Measurements from ENCODE around the gene TRMT6.

TRMT6 gene

GRCh38 chr20:5919626-5920544, 30.4 kb downstream of the TRMT6 start:
- H2BK12ac ChIP-seq (ENCODE audit: low read length): no peak overlapping the region
- H3K27me3 ChIP-seq (ENCODE audit: control insufficient read depth in 3 of 3, insufficient read depth in 3 of 3, low read depth in 1 of 3, low read length in 3 of 3): peaks cover 0 to 1% (median 0%) of the 10 kb centered on the region in 3 experiments
- no peak overlapping the region for H2AK5ac ChIP-seq (ENCODE audit: low read depth, low read length)
- no peak overlapping the region for H4K91ac ChIP-seq (ENCODE audit: low read depth, low read length, poor library complexity)
- H3K4me3 ChIP-seq (ENCODE audit: low read length in 2 of 2): no peak overlapping the region
- H3K9me3 ChIP-seq (replicated peaks in 1 of 2; ENCODE audit: control insufficient read depth in 2 of 2, insufficient read depth in 1 of 2, low read depth in 1 of 2, low read length in 2 of 2): no peaks in the 10 kb centered on the region
- no peak overlapping the region for H3K4ac ChIP-seq (ENCODE audit: low read length)
- WGBS, 2 donors (ENCODE audit: extremely low coverage in 2 of 2, insufficient read length in 2 of 2, insufficient replicate concordance in 1 of 2): no CpG with 5 or more reads among the region's 8 CpGs
- no peak overlapping the region for H3K9ac ChIP-seq (ENCODE audit: low read depth, low read length, poor library complexity)
- H2AFZ ChIP-seq (ENCODE audit: low read length): peak overlapping the region; percentile 75
- no peak overlapping the region for H2BK120ac ChIP-seq (ENCODE audit: low read depth, low read length)
- no peak overlapping the region for H3K4me2 ChIP-seq (ENCODE audit: insufficient read depth, low read length, poor library complexity, severe bottlenecking)
- no peak overlapping the region for H3K27ac ChIP-seq (replicated peaks; ENCODE audit: low read length)
- no peak overlapping the region for H3K23ac ChIP-seq (ENCODE audit: low read depth, low read length, poor library complexity)
- H4K8ac ChIP-seq (ENCODE audit: low read depth, low read length): no peak overlapping the region
- H2BK15ac ChIP-seq (ENCODE audit: low read length): no peak overlapping the region
- H3K36me3 ChIP-seq (replicated peaks in 1 of 2; ENCODE audit: control insufficient read depth in 2 of 2, insufficient read depth in 2 of 2, low read length in 2 of 2): no peaks in the 10 kb centered on the region
- H3K79me1 ChIP-seq (ENCODE audit: low read depth, low read length): no peaks in the 10 kb centered on the region
- DNase-seq (ENCODE audit: low spot score): no peak
- H3K4me1 ChIP-seq (ENCODE audit: control insufficient read depth in 2 of 2, insufficient read depth in 1 of 2, low read depth in 1 of 2, low read length in 2 of 2): peaks cover 2 to 9% of the 10 kb centered on the region in 2 donors
- no peak overlapping the region for H3K18ac ChIP-seq (ENCODE audit: low read length)
- no peak overlapping the region for H2BK5ac ChIP-seq (ENCODE audit: low read length)
- H3K14ac ChIP-seq (ENCODE audit: low read length): no peak overlapping the region

GRCh38 chr20:5918856-5919625, 31.3 kb downstream of the TRMT6 start:
- H3K4me3 ChIP-seq (ENCODE audit: low read length in 2 of 2): no peak overlapping the region
- no CpG with 5 or more reads among the region's 3 CpGs for WGBS, 2 donors (ENCODE audit: extremely low coverage in 2 of 2, insufficient read length in 2 of 2, insufficient replicate concordance in 1 of 2)

GRCh38 chr20:5914859-5915258, 35.5 kb downstream of the TRMT6 start:
- no peak overlapping the region for H3K14ac ChIP-seq (ENCODE audit: low read length)
- H2BK12ac ChIP-seq (ENCODE audit: low read length): no peak overlapping the region
- H3K4ac ChIP-seq (ENCODE audit: low read length): no peak overlapping the region
- H2BK120ac ChIP-seq (ENCODE audit: low read depth, low read length): no peak overlapping the region
- no peaks in the 10 kb centered on the region for H3K27me3 ChIP-seq (ENCODE audit: control insufficient read depth in 3 of 3, insufficient read depth in 3 of 3, low read depth in 1 of 3, low read length in 3 of 3)
- no peak overlapping the region for H3K4me2 ChIP-seq (ENCODE audit: insufficient read depth, low read length, poor library complexity, severe bottlenecking)
- H3K18ac ChIP-seq (ENCODE audit: low read length): no peak overlapping the region
- no peak for DNase-seq (ENCODE audit: low spot score)
- H3K23ac ChIP-seq (ENCODE audit: low read depth, low read length, poor library complexity): no peak overlapping the region
- WGBS, 2 donors (ENCODE audit: extremely low coverage in 2 of 2, insufficient read length in 2 of 2, insufficient replicate concordance in 1 of 2): no CpG with 5 or more reads among the region's 1 CpG
- H3K36me3 ChIP-seq (replicated peaks in 1 of 2; ENCODE audit: control insufficient read depth in 2 of 2, insufficient read depth in 2 of 2, low read length in 2 of 2): no peaks in the 10 kb centered on the region
- no peak overlapping the region for H2AFZ ChIP-seq (ENCODE audit: low read length)
- no peak overlapping the region for H3K9ac ChIP-seq (ENCODE audit: low read depth, low read length, poor library complexity)
- H3K27ac ChIP-seq (replicated peaks; ENCODE audit: low read length): no peak overlapping the region
- no peaks in the 10 kb centered on the region for H3K79me1 ChIP-seq (ENCODE audit: low read depth, low read length)
- H4K91ac ChIP-seq (ENCODE audit: low read depth, low read length, poor library complexity): no peak overlapping the region
- no peak overlapping the region for H3K4me3 ChIP-seq (ENCODE audit: low read length in 2 of 2)
- H2AK5ac ChIP-seq (ENCODE audit: low read depth, low read length): no peak overlapping the region
- H2BK15ac ChIP-seq (ENCODE audit: low read length): no peak overlapping the region
- no peak overlapping the region for H2BK5ac ChIP-seq (ENCODE audit: low read length)
- no peak overlapping the region for H4K8ac ChIP-seq (ENCODE audit: low read depth, low read length)
- peaks cover 2 to 11% of the 10 kb centered on the region in 2 donors for H3K4me1 ChIP-seq (ENCODE audit: control insufficient read depth in 2 of 2, insufficient read depth in 1 of 2, low read depth in 1 of 2, low read length in 2 of 2)
- H3K9me3 ChIP-seq (replicated peaks in 1 of 2; ENCODE audit: control insufficient read depth in 2 of 2, insufficient read depth in 1 of 2, low read depth in 1 of 2, low read length in 2 of 2): no peaks in the 10 kb centered on the region

More at GRCh38 chr20:5918856-5919625, 31.3 kb downstream of the TRMT6 start:
- H3K4ac ChIP-seq (ENCODE audit: low read length): no peak overlapping the region
- H3K27ac ChIP-seq (replicated peaks; ENCODE audit: low read length): no peak overlapping the region
- no peak overlapping the region for H2BK15ac ChIP-seq (ENCODE audit: low read length)
- no peak overlapping the region for H3K23ac ChIP-seq (ENCODE audit: low read depth, low read length, poor library complexity)
- H3K27me3 ChIP-seq (ENCODE audit: control insufficient read depth in 3 of 3, insufficient read depth in 3 of 3, low read depth in 1 of 3, low read length in 3 of 3): peaks cover 0 to 1% (median 0%) of the 10 kb centered on the region in 3 experiments
- no peak overlapping the region for H3K9ac ChIP-seq (ENCODE audit: low read depth, low read length, poor library complexity)
- H2AK5ac ChIP-seq (ENCODE audit: low read depth, low read length): no peak overlapping the region
- H3K9me3 ChIP-seq (replicated peaks in 1 of 2; ENCODE audit: control insufficient read depth in 2 of 2, insufficient read depth in 1 of 2, low read depth in 1 of 2, low read length in 2 of 2): no peaks in the 10 kb centered on the region
- H4K91ac ChIP-seq (ENCODE audit: low read depth, low read length, poor library complexity): no peak overlapping the region
- no peak overlapping the region for H3K14ac ChIP-seq (ENCODE audit: low read length)
- DNase-seq (ENCODE audit: low spot score): no peak
- H2AFZ ChIP-seq (ENCODE audit: low read length): peak overlapping the region; percentile 75
- no peak overlapping the region for H2BK5ac ChIP-seq (ENCODE audit: low read length)
- no peak overlapping the region for H2BK120ac ChIP-seq (ENCODE audit: low read depth, low read length)
- H3K4me2 ChIP-seq (ENCODE audit: insufficient read depth, low read length, poor library complexity, severe bottlenecking): no peak overlapping the region
- H4K8ac ChIP-seq (ENCODE audit: low read depth, low read length): no peak overlapping the region
- no peak overlapping the region for H2BK12ac ChIP-seq (ENCODE audit: low read length)
- no peak overlapping the region for H3K18ac ChIP-seq (ENCODE audit: low read length)
- H3K36me3 ChIP-seq (replicated peaks in 1 of 2; ENCODE audit: control insufficient read depth in 2 of 2, insufficient read depth in 2 of 2, low read length in 2 of 2): no peaks in the 10 kb centered on the region
- H3K79me1 ChIP-seq (ENCODE audit: low read depth, low read length): no peaks in the 10 kb centered on the region
- H3K4me1 ChIP-seq (ENCODE audit: control insufficient read depth in 2 of 2, insufficient read depth in 1 of 2, low read depth in 1 of 2, low read length in 2 of 2): peaks cover 2 to 9% of the 10 kb centered on the region in 2 donors

- no CpG with 5 or more reads among the region's 2 CpGs for whole genome bisulfite sequencing, 2 donors (ENCODE audit: extremely low coverage in 2 of 2, insufficient read length in 2 of 2, insufficient replicate concordance in 1 of 2)
- no peak overlapping the region for H4K91ac ChIP-seq (ENCODE audit: low read depth, low read length, poor library complexity)
- DNase-seq (ENCODE audit: low spot score): no peak
- no peak overlapping the region for H2AFZ ChIP-seq (ENCODE audit: low read length)
- H3K27me3 ChIP-seq (ENCODE audit: control insufficient read depth in 3 of 3, insufficient read depth in 3 of 3, low read depth in 1 of 3, low read length in 3 of 3): peaks cover 0 to 3% (median 0%) of the 10 kb centered on the region in 3 experiments
- H2BK15ac ChIP-seq (ENCODE audit: low read length): no peak overlapping the region
- no peak overlapping the region for H3K4me3 ChIP-seq (ENCODE audit: low read length in 2 of 2)
- H3K23ac ChIP-seq (ENCODE audit: low read depth, low read length, poor library complexity): no peak overlapping the region
- H3K18ac ChIP-seq (ENCODE audit: low read length): no peak overlapping the region
- H3K9ac ChIP-seq (ENCODE audit: low read depth, low read length, poor library complexity): no peak overlapping the region
- H3K4ac ChIP-seq (ENCODE audit: low read length): no peak overlapping the region
- H3K27ac ChIP-seq (replicated peaks; ENCODE audit: low read length): no peak overlapping the region
- H3K4me2 ChIP-seq (ENCODE audit: insufficient read depth, low read length, poor library complexity, severe bottlenecking): no peak overlapping the region
- H2BK120ac ChIP-seq (ENCODE audit: low read depth, low read length): no peak overlapping the region
- H3K9me3 ChIP-seq (replicated peaks in 1 of 2; ENCODE audit: control insufficient read depth in 2 of 2, insufficient read depth in 1 of 2, low read depth in 1 of 2, low read length in 2 of 2): no peaks in the 10 kb centered on the region
- H3K79me1 ChIP-seq (ENCODE audit: low read depth, low read length): no peaks in the 10 kb centered on the region
- H3K4me1 ChIP-seq (ENCODE audit: control insufficient read depth in 2 of 2, insufficient read depth in 1 of 2, low read depth in 1 of 2, low read length in 2 of 2): peaks cover 0 to 2% of the 10 kb centered on the region in 2 donors
- H2BK5ac ChIP-seq (ENCODE audit: low read length): no peak overlapping the region
- no peak overlapping the region for H2BK12ac ChIP-seq (ENCODE audit: low read length)
- no peak overlapping the region for H2AK5ac ChIP-seq (ENCODE audit: low read depth, low read length)
- H4K8ac ChIP-seq (ENCODE audit: low read depth, low read length): no peak overlapping the region
- H3K36me3 ChIP-seq (replicated peaks in 1 of 2; ENCODE audit: control insufficient read depth in 2 of 2, insufficient read depth in 2 of 2, low read length in 2 of 2): no peaks in the 10 kb centered on the region
- no peak overlapping the region for H3K14ac ChIP-seq (ENCODE audit: low read length)
Observed at GRCh38 chr20:5913166-5913565, 37.2 kb downstream of the TRMT6 start.

Measured in neuronal stem cell (in vitro differentiated cells).